MV-4-11 (cell line): ENCODE results near the gene PRKCD.
A peak's percentile ranks its signal among the peaks of the same experiment; 100 is the strongest.

ENCODE experiments used
- DNase-seq: peaks from one replicate; lab custom pipeline; 2025; lab: John Stamatoyannopoulos, UW

Gene PRKCD

GRCh38 chr3:53217175-53217574 lies 56.2 kb downstream of the PRKCD start:
- DNase-seq, result no peak

DNA sequence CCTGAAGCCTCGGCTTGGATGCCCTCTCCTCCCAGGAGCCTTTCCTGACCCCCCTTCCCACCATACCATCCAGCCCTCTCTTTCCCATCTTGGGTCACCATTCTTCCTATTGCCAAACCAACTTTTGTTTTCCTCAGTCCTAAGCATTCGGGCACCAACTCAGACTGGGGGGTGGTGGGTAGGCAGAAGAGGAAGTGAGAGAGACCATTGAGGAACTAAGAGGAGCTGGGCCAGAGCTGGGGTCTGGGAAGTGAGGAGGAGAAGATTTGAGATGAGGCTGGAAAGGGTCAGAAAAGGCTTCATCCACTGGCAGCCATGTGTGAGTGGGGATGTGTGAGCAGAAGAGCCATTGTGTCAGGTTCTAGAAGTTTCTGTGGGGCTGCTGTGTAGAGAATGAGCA lies 57.1 kb downstream of the PRKCD start:
- DNase-seq, result peak; percentile 94

DNA sequence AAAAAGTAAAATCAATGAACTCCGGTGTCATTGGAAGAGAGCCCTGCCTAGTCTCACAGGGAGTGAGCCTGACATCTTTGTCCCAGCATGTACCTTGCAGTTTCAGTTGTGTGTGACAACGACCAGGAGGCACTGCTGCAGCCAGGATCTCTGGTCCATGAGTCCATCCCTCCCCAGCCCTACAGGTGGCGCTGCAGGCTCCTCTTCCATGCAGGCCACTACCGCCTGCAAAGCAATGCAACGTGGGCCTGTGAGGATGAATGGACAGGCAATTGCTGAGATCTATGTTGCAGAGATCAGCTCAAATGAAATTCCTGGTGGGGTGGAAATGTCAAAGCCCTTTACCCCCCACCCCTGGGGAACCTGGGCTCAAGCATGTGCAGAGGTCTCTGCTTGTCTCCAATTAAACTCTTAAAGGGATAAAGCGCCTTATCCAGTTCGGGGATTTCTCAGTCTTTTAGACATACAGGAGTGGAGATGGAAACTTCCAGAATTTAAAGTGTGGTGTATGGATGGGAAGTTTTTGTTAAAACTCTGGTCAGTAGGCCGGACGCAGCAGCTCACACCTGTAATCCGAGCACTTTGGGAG lies 59.0 kb downstream of the PRKCD start:
- DNase-seq, result peak; percentile 81

GRCh38 chr3:53221345-53221744 lies 60.3 kb downstream of the PRKCD start:
- DNase-seq, result no peak

DNA sequence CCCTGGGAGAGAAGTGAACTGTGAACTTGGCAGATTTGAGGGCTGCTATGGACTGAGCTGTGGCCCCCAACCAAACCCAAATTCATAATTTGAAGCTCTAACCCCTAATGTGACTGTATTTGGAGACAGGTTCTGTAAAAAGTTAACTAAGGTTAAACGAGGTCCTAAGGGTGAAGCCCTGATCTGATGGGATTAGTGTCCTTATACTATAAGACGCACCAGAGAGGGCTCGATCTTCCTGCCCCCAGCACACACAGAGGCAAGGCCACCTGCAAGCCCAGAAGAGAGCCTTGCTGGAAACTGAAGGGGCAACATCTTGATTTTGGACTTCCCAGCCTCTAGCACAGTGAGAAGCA lies 60.8 kb downstream of the PRKCD start:
- DNase-seq, result no peak

- no peak for DNase-seq
Observed at GRCh38 chr3:53222183-53222901, 61.3 kb downstream of the PRKCD start.

- DNase-seq, result no peak
Observed at GRCh38 chr3:53223025-53223424, 62.0 kb downstream of the PRKCD start.

- DNase-seq, result no peak
Observed at GRCh38 chr3:53223541-53223966, 62.5 kb downstream of the PRKCD start.

GRCh38 chr3:53224026-53224425 lies 63.0 kb downstream of the PRKCD start:
- no peak for DNase-seq

GRCh38 chr3:53224536-53224935 lies 63.5 kb downstream of the PRKCD start:
- no peak for DNase-seq

- no peak for DNase-seq
Observed at GRCh38 chr3:53225181-53225580, 64.2 kb downstream of the PRKCD start.

DNA sequence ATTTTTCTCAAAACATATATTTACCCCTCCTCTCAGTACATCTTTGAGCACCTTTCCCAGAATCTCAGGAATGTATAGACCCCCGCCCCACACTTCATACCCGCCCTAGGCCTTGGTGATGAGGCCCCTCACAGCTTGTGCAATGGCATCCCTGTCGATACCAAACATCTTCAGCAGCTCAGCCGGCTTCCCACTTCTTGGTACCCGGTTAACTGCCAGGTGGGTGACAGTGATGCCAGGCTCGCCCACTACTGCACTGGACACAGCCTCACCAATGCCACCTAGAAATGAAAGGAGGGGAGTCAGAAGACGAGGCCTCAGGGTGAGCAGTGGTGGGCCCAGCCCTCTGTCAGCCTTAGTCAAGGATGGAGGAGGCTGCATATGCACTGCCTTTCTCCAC lies 64.6 kb downstream of the PRKCD start:
- DNase-seq, result no peak

DNA sequence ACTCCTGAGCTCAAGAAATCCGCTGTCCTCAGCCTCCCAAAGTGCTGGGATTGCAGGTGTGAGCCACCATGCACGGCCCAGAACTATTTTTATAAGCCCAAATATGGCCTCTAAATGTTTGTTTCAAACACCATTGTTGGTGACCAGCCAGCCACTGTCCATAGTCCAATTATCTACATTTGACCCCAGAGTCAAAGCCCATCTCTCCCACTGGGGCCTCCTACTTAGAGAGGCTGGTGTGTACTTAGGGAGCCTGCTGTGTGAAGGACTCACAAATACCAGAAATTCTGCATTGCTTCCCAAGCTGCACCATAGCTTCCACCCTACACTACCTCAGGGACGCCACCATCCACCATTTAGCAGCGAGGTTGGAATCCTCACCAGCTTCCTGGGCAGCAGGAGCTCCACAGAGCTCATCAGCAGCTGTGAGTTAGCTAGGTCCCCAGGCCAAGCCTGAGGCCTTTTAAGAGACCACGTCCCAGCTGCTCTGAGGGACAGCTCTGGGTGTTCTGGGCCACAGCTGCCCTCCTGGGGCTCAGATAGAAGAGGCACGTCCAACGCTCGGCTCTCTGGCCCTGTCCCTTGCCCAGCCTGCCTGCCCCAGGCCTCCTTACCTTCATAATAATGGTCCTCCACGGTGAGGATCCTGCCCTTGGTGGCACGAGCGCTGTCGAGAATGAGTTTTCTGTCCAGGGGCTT lies 65.3 kb downstream of the PRKCD start:
- no peak for DNase-seq

GRCh38 chr3:53226841-53227407 lies 65.9 kb downstream of the PRKCD start:
- DNase-seq, result no peak

- DNase-seq, result no peak
Observed at GRCh38 chr3:53227993-53228885, 67.2 kb downstream of the PRKCD start.

- no peak for DNase-seq
Observed at GRCh38 chr3:53229171-53229570, 68.2 kb downstream of the PRKCD start.

DNA sequence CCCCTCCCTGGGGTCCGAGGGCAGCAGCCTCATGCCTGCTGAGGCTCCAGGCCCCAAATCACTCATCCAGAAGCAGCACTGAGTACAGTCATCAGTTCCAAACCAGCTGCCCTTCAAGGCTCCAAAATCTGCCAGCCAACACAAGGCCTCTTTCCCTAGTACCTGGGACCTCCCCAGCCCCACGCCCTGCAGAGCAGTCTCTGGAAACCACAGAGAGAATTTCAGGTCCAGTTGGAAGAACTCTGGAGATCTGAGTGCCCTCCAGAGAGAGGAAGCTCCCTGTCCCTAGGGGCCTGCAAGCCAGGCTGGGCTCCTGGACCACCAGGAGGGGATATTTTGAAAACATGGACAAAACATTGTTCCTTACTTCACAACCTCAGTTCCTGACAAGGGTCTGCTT lies 68.6 kb downstream of the PRKCD start:
- DNase-seq, result no peak

GRCh38 chr3:53230041-53230621 lies 69.1 kb downstream of the PRKCD start:
- DNase-seq, result no peak

DNA sequence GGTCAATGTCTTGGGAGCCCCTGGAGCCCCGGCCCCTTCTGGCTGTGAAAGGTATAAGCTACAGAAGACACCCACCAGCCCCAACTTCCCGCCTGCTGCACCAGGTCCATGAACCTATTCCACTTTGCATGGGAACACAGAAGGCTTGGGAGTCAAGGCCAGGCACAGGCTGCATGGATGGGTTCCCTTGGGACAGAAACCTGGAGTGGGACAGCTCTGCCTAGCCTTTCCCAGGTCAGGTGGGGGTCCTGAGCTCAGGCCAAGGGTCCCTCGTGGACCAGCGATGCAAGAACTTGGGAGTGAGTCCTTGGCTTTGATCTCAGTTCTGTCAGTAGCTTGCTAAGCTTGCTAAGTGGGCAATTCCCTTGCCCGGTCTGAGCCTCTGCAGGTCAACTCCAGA lies 69.8 kb downstream of the PRKCD start:
- DNase-seq, result no peak

GRCh38 chr3:53231532-53232511 lies 70.8 kb downstream of the PRKCD start:
- no peak for DNase-seq
